Fibroblast of lung (primary cell): ENCODE results near the gene DENND6B. TPM values are rescaled to one million over a fixed set of nuclear protein-coding genes. Genes with fewer than 3 reads are reported as not detected.

Source experiments
- DNase-seq, 2 donors: peaks; one replicate each; pipeline versions ENCODE4 v3.0.0 to v3.0.0-alpha.2; 2010; ENCODE audit warnings: low read depth in 2 of 2
- H2AFZ ChIP-seq: 2 replicates; pipeline ENCODE4 v1.5.1; 2012; ENCODE audit warnings: low read length, control low read depth, inconsistent platforms
- H3K27ac ChIP-seq: 2 replicates; pipeline ENCODE4 v1.5.1; 2011; ENCODE audit warnings: low read length, control low read depth; ENCODE audit not compliant: insufficient read depth
- H3K27me3 ChIP-seq: 2 replicates; pipeline ENCODE4 v1.5.1; 2011; ENCODE audit warnings: mild to moderate bottlenecking, low read length; ENCODE audit not compliant: control insufficient read depth, insufficient read depth
- H3K36me3 ChIP-seq: 2 replicates; pipeline ENCODE4 v1.5.1; 2011; ENCODE audit warnings: low read length; ENCODE audit not compliant: control insufficient read depth, insufficient read depth
- H3K4me1 ChIP-seq: 2 replicates; pipeline ENCODE4 v1.5.1; 2011; ENCODE audit warnings: low read length; ENCODE audit not compliant: control insufficient read depth, insufficient read depth; ENCODE audit errors: extremely low read depth
- H3K4me2 ChIP-seq: 2 replicates; pipeline ENCODE4 v1.5.1; 2011; ENCODE audit warnings: low read length, control low read depth; ENCODE audit not compliant: insufficient read depth; ENCODE audit errors: extremely low read depth
- H3K4me3 ChIP-seq, 4 experiments: fragments of 200-600 bp in 1 of 4; sonication (generic) in 1 of 4; replicated peaks in 1 of 4; 2 replicates each; pipeline ENCODE4 v1.5.1; 2011 to 2016; ENCODE audit warnings: low read length in 4 of 4, low read depth in 3 of 4, mild to moderate bottlenecking in 3 of 4, control low read depth in 2 of 4, inconsistent platforms in 1 of 4, mixed read lengths in 1 of 4; ENCODE audit not compliant: insufficient read depth in 1 of 4; ENCODE audit errors: control extremely low read depth in 1 of 4
- H3K79me2 ChIP-seq: 2 replicates; pipeline ENCODE4 v1.5.1; 2012; ENCODE audit warnings: mild to moderate bottlenecking, low read length, inconsistent platforms; ENCODE audit not compliant: control insufficient read depth, insufficient read depth
- H3K9ac ChIP-seq: 2 replicates; pipeline ENCODE4 v1.5.1; 2011; ENCODE audit warnings: mild to moderate bottlenecking, low read length, control low read depth; ENCODE audit not compliant: insufficient read depth
- H3K9me3 ChIP-seq: 2 replicates; pipeline ENCODE4 v1.5.1; 2012; ENCODE audit warnings: low read depth, low read length; ENCODE audit not compliant: control insufficient read depth, insufficient read depth
- H4K20me1 ChIP-seq: 2 replicates; pipeline ENCODE4 v1.5.1; 2011; ENCODE audit warnings: low read length; ENCODE audit not compliant: control insufficient read depth, insufficient read depth; ENCODE audit errors: extremely low read depth
- EZH2 ChIP-seq: IDR thresholded peaks from 2 replicates; pipeline ENCODE4 v1.5.1; 2012; ENCODE audit warnings: low read length, control low read depth, mild to moderate bottlenecking; ENCODE audit errors: missing control alignments
- polyA plus RNA-seq, 2 donors: library from polyadenylated mRNA; depleted of rRNA in 1 of 2; stranded (reverse) in 1 of 2; unstranded in 1 of 2; fragments of >200 nt; gene quantifications; 2 replicates each; pipeline ENCODE4 v1.2.1, GENCODE V29; 2011 to 2012; ENCODE audit warnings: missing spikeins in 1 of 2
- total RNA-seq: library from RNA; depleted of rRNA; stranded (reverse); fragments of >200 nt; gene quantifications from 2 replicates; pipeline ENCODE4 v1.2.1, GENCODE V29; 2014
- TF ChIP-seq, protein P1 (sequence below), 2 donors: IDR thresholded peaks in 1 of 2; conservative IDR thresholded peaks in 1 of 2; 1 replicate in 1 of 2; 2 replicates in 1 of 2; pipeline ENCODE4 v1.5.1; 2011 to 2012; ENCODE audit warnings: low read length in 2 of 2, control low read depth in 1 of 2, inconsistent platforms in 1 of 2, low read depth in 1 of 2, mild to moderate bottlenecking in 1 of 2

The DENND6B gene
- total and polyA plus RNA-seq, 2 donors (not counting 1 experiment from before 2014, with no cell fraction given), result 1.9 to 2.0 TPM

DNA sequence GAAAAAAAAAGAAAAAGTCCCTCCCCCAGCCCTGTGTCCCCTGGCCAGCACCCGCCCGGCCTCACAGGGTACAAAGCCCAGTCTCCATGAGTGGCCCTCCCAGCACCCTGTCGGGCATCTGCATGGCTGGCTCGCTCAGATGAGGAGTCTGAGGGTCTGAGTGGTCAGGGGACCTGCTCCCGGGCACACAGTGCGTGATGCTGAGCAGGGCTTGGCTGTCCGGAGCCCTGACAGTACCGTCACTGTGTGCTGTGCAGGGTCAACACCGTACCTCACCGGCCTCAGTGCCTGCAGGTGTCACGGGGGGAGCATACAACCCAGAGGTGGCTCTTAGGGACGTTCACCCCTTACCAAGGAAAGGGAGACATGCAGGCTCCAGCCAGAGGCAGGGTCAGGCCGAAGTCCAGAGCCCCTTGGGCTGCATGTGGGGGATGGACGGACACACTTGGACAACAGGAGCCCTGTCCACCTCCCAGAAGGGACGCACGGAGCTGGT lies 15.8 kb downstream of the DENND6B start:
- Histone ChIP-seq H3K79me2 (peaks cover 9% of the 10 kb centered on the region), H2AFZ (no peak overlapping the region), H3K9ac (no peak overlapping the region), H3K36me3 (no peaks in the 10 kb centered on the region), H3K4me2 (no peak overlapping the region), H3K27ac (no peak overlapping the region), H3K27me3 (no peaks in the 10 kb centered on the region), H4K20me1 (no peaks in the 10 kb centered on the region), H3K9me3 (no peaks in the 10 kb centered on the region), H3K4me1 (peaks cover 14% of the 10 kb centered on the region), H3K4me3 (no peak overlapping the region)
- DNase-seq, result no peak
- TF ChIP-seq EZH2, result no peak
- TF ChIP-seq, protein P1, sequence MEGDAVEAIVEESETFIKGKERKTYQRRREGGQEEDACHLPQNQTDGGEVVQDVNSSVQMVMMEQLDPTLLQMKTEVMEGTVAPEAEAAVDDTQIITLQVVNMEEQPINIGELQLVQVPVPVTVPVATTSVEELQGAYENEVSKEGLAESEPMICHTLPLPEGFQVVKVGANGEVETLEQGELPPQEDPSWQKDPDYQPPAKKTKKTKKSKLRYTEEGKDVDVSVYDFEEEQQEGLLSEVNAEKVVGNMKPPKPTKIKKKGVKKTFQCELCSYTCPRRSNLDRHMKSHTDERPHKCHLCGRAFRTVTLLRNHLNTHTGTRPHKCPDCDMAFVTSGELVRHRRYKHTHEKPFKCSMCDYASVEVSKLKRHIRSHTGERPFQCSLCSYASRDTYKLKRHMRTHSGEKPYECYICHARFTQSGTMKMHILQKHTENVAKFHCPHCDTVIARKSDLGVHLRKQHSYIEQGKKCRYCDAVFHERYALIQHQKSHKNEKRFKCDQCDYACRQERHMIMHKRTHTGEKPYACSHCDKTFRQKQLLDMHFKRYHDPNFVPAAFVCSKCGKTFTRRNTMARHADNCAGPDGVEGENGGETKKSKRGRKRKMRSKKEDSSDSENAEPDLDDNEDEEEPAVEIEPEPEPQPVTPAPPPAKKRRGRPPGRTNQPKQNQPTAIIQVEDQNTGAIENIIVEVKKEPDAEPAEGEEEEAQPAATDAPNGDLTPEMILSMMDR (conservative IDR thresholded peaks at IDR 0.05 in 1 of 2, IDR thresholded peaks at IDR 0.05 in 1 of 2; ENCODE audit: low read depth in 1 of 2, low read length in 2 of 2), result no peak

DNA sequence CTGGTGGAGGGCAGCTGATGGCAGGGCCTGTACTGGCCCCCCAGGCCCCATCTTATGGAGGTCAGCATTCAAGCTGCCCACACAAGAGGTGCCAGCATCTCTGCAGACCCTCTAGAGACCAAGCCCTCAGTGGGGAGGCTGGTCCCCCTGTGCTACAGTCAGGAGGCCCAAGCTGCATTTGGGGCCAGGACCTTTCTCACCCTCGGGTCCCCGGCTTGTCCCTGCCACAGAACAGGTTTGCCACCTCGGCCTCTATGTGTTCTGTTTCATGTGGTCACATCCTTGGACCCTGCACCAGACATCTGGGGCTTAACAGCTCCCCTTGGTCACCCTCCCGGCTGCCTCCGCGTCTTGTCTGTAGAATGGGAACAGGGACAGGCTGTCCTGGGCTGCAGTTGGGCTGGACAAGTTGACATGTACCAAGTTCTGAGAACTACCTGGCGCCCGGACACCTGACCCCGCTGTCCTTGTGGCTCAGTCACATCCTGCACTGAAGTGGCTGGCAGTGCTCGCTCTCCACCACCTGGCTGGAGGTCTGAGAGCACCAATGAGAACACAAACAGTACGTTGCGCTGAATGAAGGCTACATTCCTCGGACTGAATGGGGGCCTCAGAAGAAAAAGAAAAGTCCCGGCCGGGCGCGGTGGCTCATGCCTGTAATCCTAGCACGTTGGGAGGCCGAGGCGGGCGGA lies 16.6 kb downstream of the DENND6B start:
- Histone ChIP-seq H3K4me1 (peaks cover 17% of the 10 kb centered on the region), H3K27me3 (no peaks in the 10 kb centered on the region), H3K27ac (no peak overlapping the region), H3K36me3 (peaks cover 1% of the 10 kb centered on the region), H3K4me2 (no peak overlapping the region), H3K79me2 (peaks cover 16% of the 10 kb centered on the region), H3K4me3 (no peak overlapping the region), H3K9ac (no peak overlapping the region), H2AFZ (no peak overlapping the region), H4K20me1 (no peaks in the 10 kb centered on the region), H3K9me3 (no peaks in the 10 kb centered on the region)
- TF ChIP-seq, protein P1 (conservative IDR thresholded peaks at IDR 0.05 in 1 of 2, IDR thresholded peaks at IDR 0.05 in 1 of 2; ENCODE audit: low read depth in 1 of 2, low read length in 2 of 2), result no peak
- TF ChIP-seq EZH2, result no peak
- DNase-seq, result no peak

DNA sequence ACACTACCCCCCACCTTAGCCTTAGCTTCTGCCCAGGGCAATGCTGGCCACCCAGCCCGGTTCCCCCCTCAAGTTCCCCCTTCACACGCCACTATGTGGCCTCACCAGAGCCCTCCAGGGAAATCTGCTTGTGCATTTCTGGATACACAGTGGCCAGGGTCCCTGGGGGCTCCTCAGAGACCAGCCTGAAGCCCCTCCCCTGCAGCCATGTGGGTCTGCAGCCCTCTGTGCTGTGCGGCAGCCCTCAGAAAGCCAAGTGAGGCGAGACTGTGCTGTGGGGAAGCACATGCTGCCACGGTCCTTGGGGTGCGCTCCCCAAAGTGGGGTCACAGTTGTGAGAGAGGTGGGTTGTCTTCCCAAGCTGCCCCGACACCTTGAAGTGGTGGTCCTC lies 17.2 kb downstream of the DENND6B start:
- H3K4me2 ChIP-seq, result no peak overlapping the region
- H3K79me2 ChIP-seq, result peaks cover 22% of the 10 kb centered on the region
- no peak overlapping the region for H3K9ac ChIP-seq
- no peaks in the 10 kb centered on the region for H4K20me1 ChIP-seq
- H2AFZ ChIP-seq, result no peak overlapping the region
- H3K36me3 ChIP-seq, result peaks cover 5% of the 10 kb centered on the region
- no peak overlapping the region for H3K4me3 ChIP-seq
- DNase-seq, result no peak
- no peaks in the 10 kb centered on the region for H3K9me3 ChIP-seq
- TF ChIP-seq, protein P1 (conservative IDR thresholded peaks at IDR 0.05 in 1 of 2, IDR thresholded peaks at IDR 0.05 in 1 of 2; ENCODE audit: low read depth in 1 of 2, low read length in 2 of 2), result no peak
- H3K27me3 ChIP-seq, result no peaks in the 10 kb centered on the region
- no peak overlapping the region for H3K27ac ChIP-seq
- peaks cover 23% of the 10 kb centered on the region for H3K4me1 ChIP-seq
